Neural cell (in vitro differentiated cells): ENCODE data around the gene PARP3. TPM values are rescaled to one million over a fixed set of nuclear protein-coding genes. Genes with fewer than 3 reads are reported as not detected.

Experiments used
- H2AFZ ChIP-seq: fragments of 200-600, 300-800 bp; sonication (generic), shearing (Covaris generic); 2 replicates; pipeline ENCODE4 v1.6.0; 2014; ENCODE audit warnings: low read depth, mild to moderate bottlenecking, antibody characterized with exemption, low read length, moderate library complexity
- H3F3A ChIP-seq: fragments of 200-600 bp; shearing (Covaris generic); 2 replicates; pipeline ENCODE4 v1.6.1; 2016; ENCODE audit warnings: mild to moderate bottlenecking, moderate library complexity, mixed read lengths, antibody characterized with exemption, low read length; ENCODE audit not compliant: insufficient read depth, poor library complexity, severe bottlenecking
- H3K27ac ChIP-seq: fragments of 200-600, 300-800 bp; sonication (generic), shearing (Covaris generic); 2 replicates; pipeline ENCODE4 v1.5.1; 2014; ENCODE audit warnings: mild to moderate bottlenecking, low read length, moderate library complexity
- H3K27me3 ChIP-seq: fragments of 300-800, 200-600 bp; sonication (generic), shearing (Covaris generic); 2 replicates; pipeline ENCODE4 v1.6.0; 2014; ENCODE audit warnings: mild to moderate bottlenecking, low read depth, low read length, moderate library complexity; ENCODE audit not compliant: insufficient read depth
- H3K36me3 ChIP-seq: fragments of 300-800, 200-600 bp; sonication (generic), shearing (Covaris generic); 2 replicates; pipeline ENCODE4 v1.5.1; 2014; ENCODE audit warnings: mild to moderate bottlenecking, antibody characterized with exemption, low read length, moderate library complexity; ENCODE audit not compliant: insufficient read depth
- H3K4me2 ChIP-seq: fragments of 300-800, 200-600 bp; sonication (generic), shearing (Covaris generic); 2 replicates; pipeline ENCODE4 v1.6.0; 2014; ENCODE audit warnings: mild to moderate bottlenecking, low read length
- H3K4me3 ChIP-seq: fragments of 300-800, 200-600 bp; sonication (generic), shearing (Covaris generic); 2 replicates; pipeline ENCODE4 v1.5.1; 2014; ENCODE audit warnings: mild to moderate bottlenecking, low read length, moderate library complexity
- H3K79me2 ChIP-seq: fragments of 200-600 bp; shearing (Covaris generic); replicated peaks from 2 replicates; pipeline ENCODE4 v1.6.0; 2014; ENCODE audit warnings: mild to moderate bottlenecking, low read length, moderate library complexity; ENCODE audit not compliant: insufficient read depth
- H3K9ac ChIP-seq: fragments of 300-800, 200-600 bp; sonication (generic), shearing (Covaris generic); 2 replicates; pipeline ENCODE4 v1.6.1; 2016; ENCODE audit warnings: mild to moderate bottlenecking, low read length, mixed read lengths
- H3K9me2 ChIP-seq: fragments of 200-600 bp; shearing (Covaris generic); 2 replicates; pipeline ENCODE4 v1.6.1; 2016; ENCODE audit warnings: mild to moderate bottlenecking, low read length, mixed read lengths; ENCODE audit not compliant: insufficient read depth
- H3K9me3 ChIP-seq: fragments of 200-600, 300-800 bp; sonication (generic), shearing (Covaris generic); 2 replicates; pipeline ENCODE4 v1.6.1; 2016; ENCODE audit warnings: mild to moderate bottlenecking, mixed run types, low read length, moderate library complexity, mixed read lengths
- H4K20me1 ChIP-seq: fragments of 200-600 bp; shearing (Covaris generic); 2 replicates; pipeline ENCODE4 v1.6.1; 2016; ENCODE audit warnings: mild to moderate bottlenecking, mixed run types; ENCODE audit not compliant: insufficient read depth
- CTCF ChIP-seq: fragments of 450-650 bp; IDR thresholded peaks from 2 replicates; pipeline ENCODE4 v1.5.1; 2014; ENCODE audit warnings: antibody characterized with exemption, mild to moderate bottlenecking, moderate library complexity; ENCODE audit not compliant: poor library complexity, severe bottlenecking
- EP300 ChIP-seq: fragments of 450-650 bp; conservative IDR thresholded peaks from 2 replicates; pipeline ENCODE4 v1.6.1; 2014; ENCODE audit warnings: antibody characterized with exemption, mild to moderate bottlenecking, moderate library complexity; ENCODE audit not compliant: poor library complexity, severe bottlenecking
- EZH2 ChIP-seq: fragments of 200-600, 300-800 bp; shearing (Covaris generic), sonication (generic); IDR thresholded peaks from 2 replicates; pipeline ENCODE4 v1.6.1; 2014; ENCODE audit warnings: antibody characterized with exemption, low read length, borderline replicate concordance, mild to moderate bottlenecking; ENCODE audit not compliant: insufficient read depth, poor library complexity, severe bottlenecking
- MXI1 ChIP-seq: fragments of 450-650 bp; conservative IDR thresholded peaks from 2 replicates; pipeline ENCODE4 v1.6.1; 2014; ENCODE audit warnings: antibody characterized with exemption, mild to moderate bottlenecking; ENCODE audit not compliant: poor library complexity, severe bottlenecking
- POLR2AphosphoS5 ChIP-seq: IDR thresholded peaks from 2 replicates; pipeline ENCODE4 v1.6.1; 2012
- RAD21 ChIP-seq: fragments of 450-650 bp; conservative IDR thresholded peaks from 2 replicates; pipeline ENCODE4 v1.6.1; 2014; ENCODE audit warnings: antibody characterized with exemption, mild to moderate bottlenecking, moderate library complexity
- REST ChIP-seq: IDR thresholded peaks from 2 replicates; pipeline ENCODE4 v1.6.1; 2012; ENCODE audit warnings: borderline replicate concordance
- SMC3 ChIP-seq: fragments of 450-650 bp; conservative IDR thresholded peaks from 2 replicates; pipeline ENCODE4 v1.6.1; 2014; ENCODE audit warnings: antibody characterized with exemption, mild to moderate bottlenecking, moderate library complexity; ENCODE audit not compliant: poor library complexity
- TAF1 ChIP-seq: IDR thresholded peaks from 2 replicates; pipeline ENCODE4 v1.6.1; 2012; ENCODE audit warnings: low read depth
- polyA plus RNA-seq: library from polyadenylated mRNA; depleted of rRNA; stranded (reverse); fragments of >200 nt; gene quantifications from 2 replicates; pipeline ENCODE4 v1.2.3, GENCODE V29; 2014

PARP3 gene
- polyA plus RNA-seq, 1 donor from 2014 or later, result 5.3 TPM

DNA sequence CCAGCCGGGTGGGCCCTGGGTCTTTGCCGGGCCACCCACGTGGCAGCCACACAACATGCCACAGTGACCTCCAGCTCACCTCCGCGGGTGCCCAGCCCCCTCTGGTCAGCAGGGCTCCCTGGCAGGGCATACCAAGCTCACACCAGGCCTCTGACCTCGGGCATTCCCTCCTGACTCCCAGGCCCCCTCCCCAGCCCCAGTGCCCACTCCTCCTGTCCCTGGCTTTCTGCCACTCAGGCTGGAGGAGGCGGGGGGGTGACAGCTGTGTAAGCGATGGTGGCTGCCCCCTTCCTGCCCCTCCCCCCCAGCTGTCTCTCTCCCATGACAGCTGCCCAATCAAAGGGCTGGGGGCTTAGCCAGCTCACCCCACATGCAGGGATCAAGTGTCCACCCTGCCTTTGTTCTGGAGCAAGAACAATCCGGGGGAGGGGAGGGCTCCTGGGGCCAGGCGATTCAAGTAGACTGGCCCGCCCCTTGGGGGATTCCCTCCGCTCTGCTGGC is 21.8 kb downstream of the PARP3 start:
- no peak overlapping the region for H3K27ac ChIP-seq
- H4K20me1 ChIP-seq, result no peaks in the 10 kb centered on the region
- peaks cover 31% of the 10 kb centered on the region for H3K79me2 ChIP-seq
- H2AFZ ChIP-seq, result no peak overlapping the region
- H3K36me3 ChIP-seq, result no peaks in the 10 kb centered on the region
- H3F3A ChIP-seq, result no peaks in the 10 kb centered on the region
- H3K4me2 ChIP-seq, result no peak overlapping the region
- peak overlapping the region; percentile 74 for H3K4me3 ChIP-seq
- no peaks in the 10 kb centered on the region for H3K27me3 ChIP-seq
- no peak overlapping the region for H3K9ac ChIP-seq
- TF ChIP-seq CTCF (no peak), RAD21 (no peak)
- H3K9me3 ChIP-seq, result no peaks in the 10 kb centered on the region
- H3K9me2 ChIP-seq, result no peaks in the 10 kb centered on the region

DNA sequence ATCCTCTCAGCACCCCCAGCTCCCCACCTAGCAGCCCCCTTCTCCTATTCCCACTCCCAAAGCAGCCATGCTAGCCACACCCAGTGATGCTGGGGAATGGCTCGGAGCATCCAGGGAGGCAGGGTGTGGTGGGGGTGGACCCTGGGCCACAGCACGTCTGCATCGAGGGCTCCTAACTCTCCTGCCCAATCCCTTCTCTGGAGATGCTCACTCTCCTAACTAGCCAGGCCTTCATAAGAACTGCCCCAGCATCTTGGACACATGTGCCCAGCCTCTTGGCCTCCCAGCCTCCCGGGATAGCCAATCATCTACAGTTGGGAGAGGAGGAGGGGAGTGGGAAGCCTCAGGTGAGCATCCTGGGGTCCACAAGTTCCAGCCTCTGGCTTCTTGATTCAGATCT is 22.4 kb downstream of the PARP3 start:
- Histone ChIP-seq H3F3A (no peaks in the 10 kb centered on the region), H3K4me2 (no peak overlapping the region), H2AFZ (no peak overlapping the region), H3K9ac (no peak overlapping the region), H3K4me3 (peak overlapping the region; percentile 74), H4K20me1 (no peaks in the 10 kb centered on the region), H3K9me3 (no peaks in the 10 kb centered on the region), H3K9me2 (no peaks in the 10 kb centered on the region), H3K36me3 (no peaks in the 10 kb centered on the region), H3K27me3 (no peaks in the 10 kb centered on the region), H3K79me2 (peaks cover 31% of the 10 kb centered on the region), H3K27ac (no peak overlapping the region)
- no peak for TF ChIP-seq EZH2
- no peak for TF ChIP-seq TAF1

DNA sequence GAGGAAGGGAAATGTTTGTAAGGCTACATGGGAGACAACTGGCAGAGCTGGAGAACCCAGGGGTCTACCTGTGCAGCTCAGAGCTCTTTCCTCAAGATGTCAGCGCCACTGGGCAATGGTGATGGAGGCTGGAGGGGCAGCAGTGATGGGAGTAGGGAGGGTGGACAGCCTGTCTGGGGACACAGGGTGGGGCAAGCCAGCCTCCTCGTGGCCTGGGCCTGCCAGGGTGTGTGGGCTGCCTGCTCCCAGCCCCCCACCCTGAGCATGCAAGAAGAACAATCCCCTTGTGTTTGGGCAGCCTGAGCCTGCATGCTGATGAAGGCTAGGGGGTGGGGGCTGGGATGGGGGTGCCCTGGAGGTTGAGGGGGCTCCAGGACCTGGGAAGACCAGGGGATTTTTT is 23.9 kb downstream of the PARP3 start:
- peak overlapping the region; percentile 87 for H3K9ac ChIP-seq
- peak overlapping the region; percentile 74 for H3K4me3 ChIP-seq
- no peaks in the 10 kb centered on the region for H3K27me3 ChIP-seq
- H3K36me3 ChIP-seq, result no peaks in the 10 kb centered on the region
- peak overlapping the region; percentile 67 for H3K27ac ChIP-seq
- peak overlapping the region; percentile 94 for H3K4me2 ChIP-seq
- no peaks in the 10 kb centered on the region for H3K9me3 ChIP-seq
- no peaks in the 10 kb centered on the region for H3K9me2 ChIP-seq
- peaks cover 31% of the 10 kb centered on the region for H3K79me2 ChIP-seq
- TF ChIP-seq EZH2, result no peak
- TF ChIP-seq EP300, result no peak
- TF ChIP-seq TAF1, result no peak
- TF ChIP-seq RAD21, result no peak
- no peak for TF ChIP-seq REST
- no peak for TF ChIP-seq SMC3
- TF ChIP-seq MXI1, result no peak
- no peak for TF ChIP-seq POLR2AphosphoS5
- no peak overlapping the region for H2AFZ ChIP-seq
- no peaks in the 10 kb centered on the region for H4K20me1 ChIP-seq
- H3F3A ChIP-seq, result no peaks in the 10 kb centered on the region
